Amygdala (tissue), 56 donors: ENCODE measurements around the gene XPNPEP1.
"Not testable (repeated sequence)": the region's sequence is repeated elsewhere in the genome, so short reads cannot be mapped to it uniquely, and the experiment has no call there.

Experiments used
- DNase-seq, 56 donors: peaks; one replicate each; lab custom pipeline; 2025; lab: John Stamatoyannopoulos, UW

The XPNPEP1 gene

DNA sequence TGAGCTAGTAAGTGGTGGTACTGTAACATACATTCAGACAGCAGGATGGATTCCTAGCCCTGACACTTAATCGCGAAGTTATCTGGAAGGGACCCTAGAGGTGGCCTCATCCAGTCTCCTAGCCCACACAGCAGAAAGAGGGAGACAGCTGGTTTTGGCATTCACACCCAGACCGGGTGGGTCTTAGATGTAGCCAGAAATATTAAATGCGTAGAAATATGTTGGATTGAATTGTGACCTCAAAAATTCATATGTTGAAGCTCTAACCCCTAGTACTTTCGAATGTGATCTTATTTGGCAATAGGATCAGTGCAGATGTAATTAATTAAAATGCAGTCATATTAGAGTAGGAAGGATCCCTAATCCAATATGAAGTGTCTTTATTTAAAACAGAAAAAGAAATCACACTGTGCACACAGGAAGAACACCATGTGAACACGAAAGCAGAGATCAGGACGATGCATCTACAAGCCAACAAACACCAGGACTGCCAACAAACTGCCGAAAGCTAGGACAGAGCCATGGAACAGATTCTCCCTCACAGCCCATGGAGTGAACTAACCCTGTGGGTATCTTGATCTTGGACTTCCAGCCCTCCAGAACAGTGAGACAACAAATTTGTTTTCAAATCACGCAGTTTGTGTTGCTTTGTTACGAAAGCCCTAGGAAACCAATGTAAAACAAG lies 2.9 kb upstream of the XPNPEP1 start:
- DNase-seq = no peak

DNA sequence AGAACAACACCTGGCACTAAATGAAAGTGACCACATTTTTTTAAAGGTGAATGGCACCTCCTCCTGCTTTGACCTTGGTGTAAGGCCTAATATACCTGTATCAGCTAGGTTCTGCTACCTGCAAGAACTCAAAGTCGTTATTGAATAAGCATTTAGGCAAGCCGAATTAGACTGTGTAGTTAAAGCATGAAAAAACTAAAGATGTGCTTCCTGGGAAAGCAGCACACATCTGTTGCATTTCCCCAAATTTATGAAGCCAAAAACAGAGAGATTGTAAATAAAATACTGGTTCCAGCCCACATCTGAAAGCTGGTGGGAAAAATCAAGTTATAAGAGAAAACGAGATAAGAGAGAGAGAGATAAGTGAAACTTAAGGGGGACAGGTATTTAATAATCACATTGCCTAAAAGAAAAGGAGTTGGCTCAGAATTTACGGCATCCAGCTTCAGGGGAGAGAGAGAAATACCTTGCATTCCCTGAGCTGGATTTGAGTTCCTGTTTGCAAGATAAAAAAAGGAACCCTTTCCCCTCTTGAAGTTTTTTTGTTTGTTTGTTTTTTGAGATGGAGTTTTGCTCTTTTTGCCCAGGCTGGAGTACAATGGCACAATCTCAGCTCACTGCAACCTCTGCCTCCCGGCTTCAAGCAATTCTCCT lies 1.8 kb upstream of the XPNPEP1 start:
- DNase-seq = no peak

DNA sequence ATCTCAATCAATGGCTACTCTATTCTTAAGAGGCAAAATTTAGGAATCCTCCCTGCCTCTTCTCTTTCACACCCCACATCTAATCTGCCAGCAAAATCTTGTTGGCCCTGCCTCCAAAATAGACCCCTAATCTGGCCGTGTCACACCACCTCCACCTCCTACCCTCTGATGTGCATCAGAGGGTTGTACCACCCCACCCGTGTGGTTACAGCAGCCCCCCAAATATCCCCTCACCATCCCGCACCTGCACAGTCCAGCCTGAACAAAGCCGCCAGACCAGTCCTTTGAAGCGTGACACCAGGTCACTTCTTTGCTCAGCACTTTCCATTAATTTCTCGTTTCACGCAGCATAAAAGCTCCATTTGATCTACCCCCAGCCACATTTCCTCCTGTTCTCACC lies 776 bp upstream of the XPNPEP1 start:
- DNase-seq = no peak

DNA sequence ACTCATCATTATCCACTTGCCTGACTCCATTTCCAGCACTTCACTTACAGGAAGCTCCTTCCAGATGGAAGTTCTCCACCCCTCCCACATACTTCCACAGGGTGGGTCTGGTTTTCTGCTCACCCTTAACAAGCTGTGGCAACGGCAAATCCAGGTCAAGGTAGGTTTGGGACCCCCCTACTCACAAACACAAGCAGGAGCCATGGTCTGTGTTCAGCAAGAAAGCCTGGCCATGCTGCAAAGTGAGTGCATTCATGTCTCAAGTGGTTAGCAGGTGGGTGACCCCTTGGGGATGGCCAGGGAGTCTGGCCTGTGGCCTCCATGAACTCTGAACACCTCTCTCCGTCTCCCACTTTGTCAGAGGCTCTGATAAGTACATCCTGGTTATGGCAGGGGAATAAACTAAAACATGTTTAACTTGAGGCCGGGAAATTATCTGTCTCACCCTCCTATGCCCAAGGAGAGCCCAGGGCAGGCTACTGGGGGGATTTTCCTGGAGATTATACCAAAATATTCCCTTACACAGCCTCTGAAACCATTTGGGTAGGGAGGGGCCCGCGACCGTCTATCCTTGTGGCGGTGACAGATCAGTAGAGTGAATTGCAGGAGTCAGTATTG lies 844 bp downstream of the XPNPEP1 start:
- DNase-seq = no peak

DNA sequence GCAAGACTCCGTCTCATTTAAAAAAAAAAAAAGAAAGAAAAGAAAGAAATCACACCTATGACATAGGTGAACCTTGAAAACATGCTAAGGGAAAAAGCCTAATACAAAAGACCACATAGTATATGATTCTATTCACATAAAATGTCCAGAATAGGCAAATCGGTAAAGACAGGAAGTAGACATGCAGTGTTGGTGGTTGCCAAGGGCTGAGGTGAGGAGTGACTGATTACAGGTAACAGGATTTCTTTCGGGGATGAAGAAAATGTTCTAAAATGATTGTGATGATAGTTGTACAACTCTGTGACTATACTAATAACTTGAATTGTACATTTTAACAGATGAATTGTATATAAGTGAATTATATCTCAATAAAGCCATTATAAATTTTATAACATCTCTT lies 3.3 kb downstream of the XPNPEP1 start:
- DNase-seq = no peak

DNA sequence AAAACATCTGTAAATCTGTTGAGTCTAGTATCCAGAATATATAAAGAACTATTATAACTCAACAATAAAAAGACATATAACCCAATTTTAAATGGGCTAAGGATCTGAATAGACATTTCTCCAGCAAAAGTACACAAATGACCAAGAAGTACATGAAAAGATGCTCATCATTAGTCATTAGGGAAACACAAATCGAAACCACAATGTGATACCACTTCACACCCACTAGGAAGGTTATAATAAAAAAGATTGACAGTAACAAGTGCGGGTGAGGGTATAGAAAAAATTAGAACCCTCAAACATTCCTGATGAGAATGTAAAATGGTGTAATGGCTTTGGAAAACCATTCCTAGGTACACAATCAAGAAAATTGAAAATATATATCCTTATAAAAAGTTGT lies 4.1 kb downstream of the XPNPEP1 start:
- no peak for DNase-seq

DNA sequence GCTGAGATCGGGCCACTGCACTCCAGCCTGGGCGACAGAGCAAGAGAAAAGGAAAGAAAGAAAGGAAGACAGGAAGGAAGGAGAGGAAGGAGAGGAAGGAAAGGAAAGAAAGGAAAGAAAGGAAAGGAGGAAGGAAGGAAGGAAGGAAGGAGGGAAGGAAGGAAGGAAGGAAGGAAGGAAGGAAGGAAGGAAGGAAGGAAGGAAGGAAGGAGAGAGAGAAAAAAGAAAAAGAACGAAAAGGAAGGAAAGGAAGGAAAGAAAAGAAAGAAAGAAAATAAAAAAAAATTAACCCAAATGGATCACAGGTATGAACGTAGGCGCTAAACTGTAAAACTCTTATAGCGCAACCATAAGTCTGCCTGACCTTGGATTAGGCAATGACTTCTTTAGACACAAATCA lies 4.6 kb downstream of the XPNPEP1 start:
- DNase-seq = not testable (repeated sequence)

DNA sequence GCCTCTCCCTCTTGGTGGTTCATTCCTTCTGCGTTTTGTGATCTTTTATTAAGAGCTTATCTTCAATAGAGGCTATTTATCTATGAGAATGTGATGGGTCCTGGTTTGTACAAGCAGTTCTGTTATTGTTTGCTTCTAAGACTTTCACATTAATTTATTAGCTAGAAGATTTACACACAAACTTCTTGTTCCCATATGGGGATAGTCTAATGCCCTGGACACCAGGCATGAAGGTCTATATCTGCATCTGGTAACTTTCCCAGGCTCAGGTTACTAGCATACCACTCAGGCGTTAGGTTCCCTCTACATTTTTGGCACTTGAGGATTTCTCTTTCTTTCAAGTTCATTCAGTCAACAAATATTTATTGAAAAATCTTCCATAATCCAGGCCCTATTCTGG lies 7.7 kb downstream of the XPNPEP1 start:
- DNase-seq = no peak

DNA sequence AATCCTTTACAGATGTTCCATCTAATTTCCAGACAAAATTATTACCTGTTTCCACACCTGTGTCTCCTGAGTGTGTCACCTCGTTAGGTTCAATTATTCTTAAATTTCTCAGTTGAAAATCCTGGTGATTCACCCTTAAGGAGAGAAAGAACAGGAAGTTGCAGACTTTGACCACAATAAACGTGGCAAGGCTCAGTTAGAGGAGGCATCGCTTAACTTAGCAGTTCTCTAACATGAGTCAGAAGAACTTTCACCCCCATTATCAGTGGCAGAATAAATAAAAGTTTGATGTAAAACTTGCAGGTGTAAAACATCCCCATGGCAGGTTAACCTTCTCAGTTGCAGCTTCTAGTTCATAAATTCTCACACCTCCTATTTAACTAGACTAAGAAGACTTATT lies 8.3 kb downstream of the XPNPEP1 start:
- DNase-seq = no peak

DNA sequence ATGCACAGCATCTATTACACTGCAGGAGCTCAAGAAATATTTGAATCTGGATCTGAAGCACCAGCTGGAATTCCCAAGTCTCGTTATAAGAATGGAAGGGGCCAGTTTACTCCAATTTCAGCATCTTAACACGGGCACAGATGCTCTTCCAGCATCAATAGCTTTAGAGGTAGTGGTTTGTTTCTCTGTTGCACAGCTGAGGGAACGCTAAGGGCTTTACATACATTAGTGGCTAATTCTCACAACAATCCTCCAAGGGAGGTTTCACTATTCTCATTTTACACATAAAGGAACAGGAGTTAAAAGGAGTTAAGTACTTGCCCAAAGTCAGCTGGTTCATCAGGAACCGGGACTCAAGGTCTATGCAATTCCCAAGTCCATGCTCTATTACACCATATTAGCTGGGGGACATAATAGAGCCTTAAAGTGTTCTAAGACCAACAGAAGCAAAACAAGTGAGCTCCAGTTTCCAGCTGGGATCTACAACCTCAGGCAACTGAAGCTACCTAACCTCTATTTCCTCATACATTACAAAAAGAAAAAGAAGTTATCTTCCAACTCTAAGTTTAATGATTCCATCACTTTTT lies 9.9 kb downstream of the XPNPEP1 start:
- DNase-seq = no peak

DNA sequence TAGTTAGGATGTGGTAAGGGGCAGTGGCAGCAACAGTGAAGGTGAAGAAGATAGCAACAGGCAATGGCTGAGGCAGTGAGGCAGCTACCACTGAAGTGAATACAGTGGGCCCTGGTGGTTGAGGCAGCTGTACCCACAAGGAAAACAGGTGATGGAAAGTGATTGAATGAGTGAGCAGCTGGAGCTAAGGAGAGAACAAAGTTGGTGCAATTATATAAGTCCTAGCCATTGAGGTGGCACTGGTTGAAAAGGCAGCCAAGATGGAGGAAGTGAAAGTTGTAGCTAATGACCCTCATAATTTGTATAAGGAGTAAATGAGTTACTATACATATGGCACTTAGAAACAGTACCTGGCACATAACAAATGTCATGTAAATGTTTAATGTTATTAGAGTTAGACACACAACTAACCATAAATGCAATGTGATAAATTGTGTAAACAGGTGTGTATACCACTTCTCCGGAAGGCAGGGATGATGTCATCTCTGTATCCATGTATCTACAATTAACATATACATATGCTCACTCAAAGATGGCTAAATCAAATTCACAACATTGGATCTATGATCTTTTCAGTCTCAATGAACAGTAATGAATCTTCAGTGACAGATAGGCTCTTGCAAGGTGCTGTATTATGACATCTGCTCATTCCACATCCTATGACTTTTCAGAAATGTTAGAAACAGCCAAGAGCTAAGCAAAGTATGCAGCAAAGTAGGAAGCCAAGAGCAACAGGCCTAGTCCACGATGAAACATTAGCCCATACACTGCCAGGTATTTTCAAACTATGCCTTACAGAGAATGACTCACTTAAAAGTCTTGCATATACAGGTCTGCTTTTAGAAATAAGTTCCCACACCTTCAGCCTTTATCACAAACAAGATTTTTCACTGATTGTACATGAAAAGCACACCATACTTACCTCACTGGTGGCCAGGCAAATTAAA lies 10.7 kb downstream of the XPNPEP1 start:
- no peak for DNase-seq

DNA sequence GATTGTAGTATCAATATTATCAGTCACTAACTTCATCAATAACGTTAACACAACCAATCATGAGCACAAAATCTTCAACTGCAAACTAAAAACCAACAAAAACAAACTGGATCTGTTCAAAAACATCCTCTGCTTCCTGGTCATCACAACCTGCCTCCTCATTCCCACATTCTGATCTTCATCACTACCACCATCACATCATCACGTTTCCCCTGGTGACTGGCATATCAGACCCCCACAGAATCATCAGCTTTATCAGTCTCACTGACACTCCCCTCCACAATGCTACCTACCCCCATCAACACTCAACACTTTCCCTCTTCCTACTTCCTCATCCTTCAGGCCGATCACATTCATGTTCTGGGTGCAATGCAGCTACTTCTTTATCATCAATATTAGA lies 11.4 kb downstream of the XPNPEP1 start:
- no peak for DNase-seq

DNA sequence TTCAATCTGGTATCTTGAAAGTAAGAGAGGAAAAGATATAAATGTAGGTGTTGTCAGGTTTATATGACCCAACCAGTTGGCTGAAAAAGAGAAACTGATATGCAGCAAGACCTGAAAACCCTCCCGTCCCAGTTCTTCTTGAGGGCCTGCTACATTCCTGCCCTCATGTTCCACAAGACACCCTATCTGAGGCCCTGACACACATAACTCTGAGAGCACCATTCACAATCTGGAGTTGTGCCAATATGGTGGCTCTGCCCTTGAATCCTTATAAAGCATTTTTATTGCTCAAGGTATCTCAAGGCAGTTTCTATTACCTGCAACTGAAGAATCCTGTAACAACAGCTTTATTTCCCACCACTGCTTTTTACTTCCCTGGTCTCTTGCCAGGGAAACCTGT lies 17.0 kb downstream of the XPNPEP1 start:
- no peak for DNase-seq

DNA sequence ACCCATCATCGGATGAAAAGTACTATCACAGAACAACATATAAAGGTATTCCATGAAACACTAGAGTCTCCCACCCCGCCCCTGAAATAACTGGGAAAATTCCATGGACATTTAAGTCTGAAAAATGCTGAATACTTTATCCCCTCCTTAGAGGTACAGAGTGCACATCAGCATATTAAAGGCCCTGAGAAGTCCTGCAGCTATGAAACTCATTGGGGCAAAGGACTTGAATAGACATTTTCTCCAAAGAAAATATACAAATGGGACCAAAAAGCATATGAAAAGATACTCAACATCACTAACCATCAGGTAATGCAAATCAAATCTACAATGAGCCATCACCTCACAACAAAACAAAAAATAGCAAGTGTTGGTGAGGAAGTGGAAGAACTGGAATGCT lies 18.9 kb downstream of the XPNPEP1 start:
- no peak for DNase-seq

DNA sequence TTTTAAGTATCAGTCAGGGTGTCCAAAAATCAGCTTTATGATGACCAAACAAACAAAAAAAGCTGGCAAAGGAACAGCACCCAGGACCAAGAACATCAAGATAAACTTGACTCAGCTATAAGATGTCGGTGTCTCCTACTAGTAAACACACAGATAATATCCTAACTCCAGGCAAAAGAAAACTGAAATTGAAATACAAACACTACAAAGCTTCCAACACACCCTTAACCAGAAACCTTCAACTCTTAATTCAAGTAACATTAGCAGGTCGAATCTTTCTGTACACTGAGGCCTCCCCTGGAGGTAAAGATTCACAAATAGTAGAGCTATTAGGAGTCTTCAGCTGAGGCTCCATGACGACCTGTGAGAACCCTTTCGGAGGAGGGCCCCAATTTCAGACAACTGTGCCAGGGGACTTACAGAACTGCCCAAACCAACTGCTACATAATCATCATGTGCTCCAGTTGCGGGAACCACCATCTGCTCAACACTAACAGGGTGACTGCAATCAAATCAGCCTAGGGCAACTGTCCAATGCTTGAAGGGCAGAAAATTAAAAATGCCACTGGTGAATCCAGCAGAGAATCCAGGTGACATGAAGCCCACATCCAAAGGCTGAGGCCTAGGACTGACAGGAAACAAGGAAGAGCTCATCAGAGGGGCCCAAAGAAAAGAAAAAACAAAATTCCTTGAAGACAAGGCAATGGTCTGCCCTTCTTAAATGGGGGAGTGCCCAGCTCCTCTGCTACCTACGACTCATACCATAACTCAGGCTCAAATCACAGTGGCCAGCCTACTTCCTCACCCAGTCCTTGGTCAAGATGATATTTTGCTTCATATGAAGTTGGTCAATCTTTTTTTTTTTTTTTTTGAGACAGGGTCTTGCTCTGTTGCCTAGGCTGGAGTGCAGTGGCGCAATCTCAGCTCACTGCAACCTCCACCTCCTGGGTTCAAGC lies 20.0 kb downstream of the XPNPEP1 start:
- DNase-seq = no peak

DNA sequence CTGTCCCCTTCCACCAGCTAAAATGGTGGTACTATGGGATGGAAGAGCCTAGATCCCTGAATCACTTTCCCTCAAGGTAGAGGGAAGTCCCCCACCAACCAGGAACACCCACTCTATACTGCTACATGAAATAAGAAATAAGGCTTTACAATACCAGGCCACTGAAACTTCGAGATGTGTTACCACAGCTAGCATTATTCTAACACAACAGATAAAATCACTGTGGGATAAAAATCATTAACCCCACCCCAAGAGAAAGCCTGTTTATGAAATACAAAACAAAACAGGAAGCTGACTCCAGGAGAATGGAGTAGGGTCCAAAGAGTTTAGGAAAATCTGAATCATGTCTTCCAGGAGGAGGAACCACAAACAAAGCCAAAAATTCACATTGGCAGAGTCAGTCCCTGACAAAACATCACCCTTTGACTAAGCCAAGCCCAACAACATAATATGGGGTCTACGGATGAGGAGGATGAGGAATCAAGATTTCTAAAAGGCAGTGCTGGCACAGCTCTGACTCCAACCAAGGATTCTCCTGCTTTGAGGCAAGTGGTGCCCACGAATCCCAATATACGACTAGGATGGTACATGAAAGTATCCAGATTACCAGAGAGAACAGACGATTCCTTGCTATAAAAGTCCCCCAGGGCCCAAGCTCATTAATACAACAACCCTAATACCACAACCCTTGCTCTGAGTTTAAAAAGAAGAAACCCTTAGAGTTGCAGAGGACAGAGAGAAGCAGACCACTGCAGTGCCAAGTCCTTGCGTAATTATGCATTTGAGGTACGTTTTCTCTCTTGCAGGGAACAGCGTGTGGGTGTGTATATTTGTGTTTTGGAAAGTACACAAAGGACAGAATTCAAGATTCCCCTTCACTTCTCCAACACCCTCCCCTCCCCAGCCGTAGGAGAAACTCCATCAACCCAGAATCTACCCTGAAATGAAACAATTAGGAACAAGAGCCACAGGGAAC lies 23.7 kb downstream of the XPNPEP1 start:
- DNase-seq = no peak

DNA sequence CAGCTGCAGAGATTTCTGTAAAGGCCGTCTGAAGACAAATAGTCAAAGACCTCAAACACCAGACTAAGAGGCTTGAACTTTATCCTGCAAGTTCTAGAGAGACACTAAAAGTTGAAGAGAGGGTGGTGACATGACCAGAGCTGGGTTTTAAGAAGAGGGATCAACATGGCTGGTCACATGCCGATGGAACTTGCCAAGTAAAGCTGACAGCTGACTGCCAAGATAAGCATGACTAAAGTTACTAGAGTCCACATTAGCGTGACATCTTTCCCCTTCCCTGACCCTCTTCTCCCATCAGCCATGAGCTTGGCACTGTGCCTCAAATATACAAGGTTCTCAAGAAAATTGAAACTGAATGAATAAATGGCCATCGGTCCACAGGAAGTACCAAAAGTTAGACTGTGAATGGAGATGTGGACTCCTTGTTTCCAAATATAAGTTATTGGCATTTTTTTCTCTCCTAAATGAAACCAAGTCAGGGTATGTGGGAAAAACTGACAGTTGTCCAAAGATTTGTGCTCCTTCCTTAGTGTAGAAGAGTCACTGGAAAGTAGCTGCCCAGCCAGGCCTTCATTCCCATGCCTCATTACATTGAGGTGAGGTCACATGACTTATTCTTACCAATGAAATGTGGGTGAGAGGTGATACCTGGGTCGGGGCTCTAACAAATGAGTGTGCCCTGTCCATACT lies 24.5 kb downstream of the XPNPEP1 start:
- no peak for DNase-seq

DNA sequence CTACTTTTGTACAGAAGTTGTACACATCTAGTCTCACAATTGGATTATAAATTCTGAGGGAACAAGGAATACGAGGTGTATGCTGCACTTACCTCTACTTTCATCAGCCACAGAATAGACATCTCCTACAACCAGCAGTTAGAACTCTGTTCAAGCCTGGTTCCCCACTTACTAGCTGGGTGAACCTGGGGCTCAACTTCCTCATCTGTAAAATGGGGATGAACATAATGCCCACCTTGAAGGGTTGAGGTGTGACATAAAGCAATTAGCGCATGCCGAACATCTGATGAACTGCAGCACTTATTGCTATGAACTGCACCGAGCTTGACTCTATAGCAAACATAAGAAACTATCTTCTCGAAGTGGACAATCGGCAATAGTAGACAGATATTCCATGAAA lies 25.3 kb downstream of the XPNPEP1 start:
- DNase-seq = no peak
